Kidney (tissue), 14 donors: Measurements from ENCODE around the gene ATXN7L1. TPM values are rescaled to one million over a fixed set of nuclear protein-coding genes. Genes with fewer than 3 reads are reported as not detected.

Experiments
- DNase-seq, 5 donors: peaks; one replicate each; pipeline ENCODE4 v3.0.0-alpha.2; 2013 to 2020
- FAIRE-seq: peaks from 2 replicates; lab custom pipeline; 2012; peaks lifted over from hg19 to GRCh38; lab: Jason Lieb, UNC
- H3K27ac ChIP-seq, 2 donors: one replicate each; pipeline ENCODE4 v1.7.0; 2013; ENCODE audit warnings: low read depth in 2 of 2, low read length in 2 of 2, inconsistent platforms in 1 of 2
- H3K27me3 ChIP-seq: one replicate; pipeline ENCODE4 v1.7.1; 2013; ENCODE audit warnings: low read length, inconsistent platforms; ENCODE audit not compliant: control insufficient read depth, insufficient read depth
- H3K36me3 ChIP-seq, 3 donors: one replicate each; pipeline versions ENCODE4 v1.7.0 to v1.7.1; 2013; ENCODE audit warnings: low read length in 3 of 3, control low read depth in 1 of 3, inconsistent platforms in 1 of 3; ENCODE audit not compliant: insufficient read depth in 3 of 3, control insufficient read depth in 2 of 3
- H3K4me1 ChIP-seq, 3 donors: one replicate each; pipeline versions ENCODE4 v1.7.0 to v1.7.1; 2013; ENCODE audit warnings: low read length in 3 of 3, inconsistent platforms in 1 of 3, low read depth in 1 of 3; ENCODE audit not compliant: control insufficient read depth in 2 of 3, insufficient read depth in 2 of 3
- H3K4me3 ChIP-seq, 3 donors: one replicate each; pipeline versions ENCODE4 v1.7.0 to v1.8.1; 2013; ENCODE audit warnings: low read length in 3 of 3, control low read depth in 1 of 3, inconsistent platforms in 1 of 3
- H3K9ac ChIP-seq, 3 donors: one replicate each; pipeline versions ENCODE4 v1.7.0 to v1.7.1; 2013; ENCODE audit warnings: low read length in 3 of 3, control low read depth in 1 of 3, inconsistent platforms in 1 of 3
- H3K9me3 ChIP-seq, 3 donors: one replicate each; pipeline versions ENCODE4 v1.7.0 to v1.7.1; 2013; ENCODE audit warnings: low read length in 3 of 3, control low read depth in 1 of 3, inconsistent platforms in 1 of 3; ENCODE audit not compliant: control insufficient read depth in 2 of 3, insufficient read depth in 1 of 3
- CTCF ChIP-seq: IDR thresholded peaks from 3 replicates; pipeline ENCODE4 v1.5.1; 2012; ENCODE audit warnings: mild to moderate bottlenecking, moderate library complexity, borderline replicate concordance; ENCODE audit not compliant: insufficient read depth; ENCODE audit errors: extremely low read depth
- intact Hi-C: fragments of 100-400 bp; cut with DNase I; formaldehyde crosslinking; loops from one replicate; pipeline ENCODE4 v1.11.1; 2022
- polyA plus RNA-seq: library from polyadenylated mRNA; stranded (reverse); fragments of 350-450 nt; fragmentation: Illumina TruSeq; extraction: RNeasy Lipid Tissue Mini Kit (QIAGEN cat#74804); gene quantifications from one replicate; pipeline ENCODE4 v1.2.3, GENCODE V29; 2014; ENCODE audit warnings: low read depth, low replicate concordance; ENCODE audit not compliant: insufficient read depth
- total RNA-seq: library from RNA; stranded (reverse); fragmentation: NEBNext Ultra II Directional; extraction: Animal tissue kit (Norgen Biotek cat#: 25700); gene quantifications from one replicate; pipeline ENCODE4 v1.2.1, GENCODE V29; 2021
- donor health status: control.
- donor health status: control.
- donor health status: control.
- donor health status: control.
- donor health status: control.
- donor health status: DM: yes; HTN: yes; CAD: no.
- donor health status: Normal renal cell carcinoma (clear cell type).

Gene ATXN7L1
- total and polyA plus RNA-seq, 2 donors from 2014 or later, result 12.5 to 18.5 TPM

GRCh38 chr7:105890290-105890997, 14.0 kb upstream of the ATXN7L1 start:
- H3K27me3 ChIP-seq, result no peaks in the 10 kb centered on the region
- H3K27ac ChIP-seq, result no peak overlapping the region
- intact Hi-C loops, result no loop called here
- FAIRE-seq (no peak), DNase-seq (no peak)
- peaks cover 0 to 7% (median 0%) of the 10 kb centered on the region in 3 donors for H3K36me3 ChIP-seq
- H3K4me3 ChIP-seq, result no peak overlapping the region
- no peak overlapping the region for H3K9ac ChIP-seq
- no peaks in the 10 kb centered on the region for H3K4me1 ChIP-seq
- no peaks in the 10 kb centered on the region for H3K9me3 ChIP-seq
- no peak for TF ChIP-seq CTCF

- peak in 4 of 5 donors; percentile 49 to 69 (median 51) for DNase-seq
These were observed 11.3 kb upstream of the ATXN7L1 start for GRCh38 chr7:105887569-105888189.

GRCh38 chr7:105886776-105887175, 10.4 kb upstream of the ATXN7L1 start:
- Histone ChIP-seq H3K9me3 (no peaks in the 10 kb centered on the region), H3K27me3 (no peaks in the 10 kb centered on the region), H3K36me3 (peaks cover 0 to 7% (median 0%) of the 10 kb centered on the region in 3 donors), H3K4me1 (no peaks in the 10 kb centered on the region), H3K4me3 (no peak overlapping the region), H3K9ac (no peak overlapping the region), H3K27ac (no peak overlapping the region)
- TF ChIP-seq CTCF, result no peak
- no peak for DNase-seq
- intact Hi-C loops, result no loop called here
- no peak for FAIRE-seq

More at GRCh38 chr7:105887569-105888189, 11.3 kb upstream of the ATXN7L1 start:
- FAIRE-seq, result no peak
- Histone ChIP-seq H3K9me3 (no peaks in the 10 kb centered on the region), H3K9ac (no peak overlapping the region), H3K4me3 (no peak overlapping the region), H3K4me1 (no peaks in the 10 kb centered on the region), H3K27ac (no peak overlapping the region), H3K36me3 (peaks cover 0 to 7% (median 0%) of the 10 kb centered on the region in 3 donors), H3K27me3 (no peaks in the 10 kb centered on the region)
- intact Hi-C loops, result no loop called here
- no peak for TF ChIP-seq CTCF
